Large intestine (tissue), 3 donors: ENCODE data around the gene LMTK2. TPM values are rescaled to one million over a fixed set of nuclear protein-coding genes. Genes with fewer than 3 reads are reported as not detected.
"Not testable (repeated sequence)": the region's sequence is repeated elsewhere in the genome, so short reads cannot be mapped to it uniquely, and the experiment has no call there.

Experiments
- DNase-seq, 2 donors: peaks; one replicate each; pipeline versions ENCODE4 v3.0.0 to v3.0.0-alpha.2; 2013
- H3K27ac ChIP-seq: one replicate; pipeline ENCODE4 v1.5.1; 2013; ENCODE audit warnings: low read length
- H3K27me3 ChIP-seq: 2 replicates; pipeline ENCODE4 v1.6.1; 2013; ENCODE audit warnings: low read length; ENCODE audit not compliant: control insufficient read depth, insufficient read depth
- H3K36me3 ChIP-seq: 2 replicates; pipeline ENCODE4 v1.6.1; 2013; ENCODE audit warnings: low read length; ENCODE audit not compliant: control insufficient read depth, insufficient read depth
- H3K4me1 ChIP-seq: one replicate; pipeline ENCODE4 v1.6.1; 2013; ENCODE audit warnings: low read length; ENCODE audit not compliant: control insufficient read depth, insufficient read depth
- H3K4me3 ChIP-seq: one replicate; pipeline ENCODE4 v1.5.1; 2013; ENCODE audit warnings: low read length
- H3K9me3 ChIP-seq: one replicate; pipeline ENCODE4 v1.6.1; 2013; ENCODE audit warnings: mild to moderate bottlenecking, low read depth, low read length, moderate library complexity; ENCODE audit not compliant: control insufficient read depth
- WGBS: methylation state at CpG from one replicate; pipeline ENCODE4 v1.1.5; 2013; ENCODE audit warnings: low lambda C conversion rate; ENCODE audit not compliant: insufficient coverage; 5-methylcytosine and 5-hydroxymethylcytosine counted together
- polyA plus RNA-seq: library from polyadenylated mRNA; unstranded; fragments of 120-200 nt; gene quantifications from one replicate; pipeline ENCODE4 v1.2.1, GENCODE V29; 2013

Gene LMTK2
- polyA plus RNA-seq, 1 donor = 19.4 TPM

DNA sequence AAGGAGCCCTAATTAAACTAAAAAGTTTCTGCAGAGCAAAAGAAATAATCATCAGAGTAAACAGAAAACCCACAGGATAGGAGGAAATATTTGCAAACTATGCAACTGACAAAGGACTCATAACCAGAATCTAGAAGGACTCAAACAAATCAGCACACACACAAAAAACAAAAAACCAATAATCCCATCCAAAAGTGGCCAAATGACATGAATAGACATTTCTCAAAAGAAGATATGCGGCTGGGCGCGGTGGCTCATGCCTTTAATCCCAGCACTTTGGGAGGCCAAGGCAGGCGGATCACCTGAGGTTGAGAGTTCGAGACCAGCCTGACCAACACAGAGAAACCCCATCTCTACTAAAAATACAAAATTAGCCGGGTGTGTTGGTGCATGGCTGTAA lies 112.7 kb downstream of the LMTK2 start:
- not testable (repeated sequence) for H3K9me3 ChIP-seq, H3K4me1 ChIP-seq, H3K27ac ChIP-seq, H3K27me3 ChIP-seq, H3K4me3 ChIP-seq, DNase-seq
- peaks cover 21% of the 10 kb centered on the region for H3K36me3 ChIP-seq
- WGBS = no CpG with 5 or more reads among the region's 6 CpGs

DNA sequence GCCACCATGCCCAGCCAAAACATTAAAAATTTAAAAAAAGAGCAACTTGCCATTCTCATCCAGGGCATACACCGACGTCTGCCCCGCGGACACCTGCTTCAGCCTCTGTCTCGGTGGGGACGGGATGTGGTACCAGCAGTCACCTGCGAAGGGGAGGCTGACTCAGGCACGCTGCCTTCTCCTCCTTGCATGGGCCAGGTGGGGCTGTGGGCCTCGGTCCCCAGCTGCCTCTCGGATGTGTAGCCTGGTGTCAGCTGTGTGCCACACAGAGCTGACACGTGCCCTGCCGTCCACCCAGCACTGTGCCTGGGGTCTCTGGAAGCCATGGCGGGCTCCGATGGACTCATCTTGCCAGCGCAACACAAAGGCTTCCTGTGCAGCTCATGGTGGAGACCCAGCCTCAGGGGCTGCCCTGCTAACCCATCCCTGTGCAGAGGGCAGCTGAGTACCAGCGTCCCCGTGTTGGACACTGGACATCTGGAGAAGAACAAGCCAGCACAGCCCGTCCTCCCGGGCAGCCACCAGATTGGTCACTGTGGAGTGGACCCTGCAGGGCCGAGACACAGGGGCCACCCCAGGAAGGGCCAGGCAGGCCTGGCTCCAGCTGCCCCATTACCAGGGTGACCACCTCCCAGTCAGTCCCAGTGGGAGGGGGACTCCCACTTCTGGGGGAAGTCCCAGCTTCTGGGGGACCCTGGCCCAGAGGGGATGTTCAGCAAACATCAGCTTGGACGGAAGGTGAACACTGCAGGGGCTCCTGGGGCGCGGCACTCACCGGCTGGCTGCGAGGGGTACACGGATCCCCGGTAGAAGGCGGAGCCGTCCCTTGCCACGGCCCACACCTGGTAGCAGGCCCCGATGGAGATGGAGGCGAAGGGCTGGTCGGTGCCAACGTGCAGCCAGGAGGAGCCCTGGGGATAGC lies 115.2 kb downstream of the LMTK2 start:
- H3K36me3 ChIP-seq = peaks cover 24% of the 10 kb centered on the region
- DNase-seq = no peak
- H3K27me3 ChIP-seq = no peaks in the 10 kb centered on the region
- no peak overlapping the region for H3K4me3 ChIP-seq
- H3K4me1 ChIP-seq = no peaks in the 10 kb centered on the region
- H3K9me3 ChIP-seq = no peaks in the 10 kb centered on the region
- H3K27ac ChIP-seq = no peak overlapping the region
- WGBS = no CpG with 5 or more reads among the region's 34 CpGs

DNA sequence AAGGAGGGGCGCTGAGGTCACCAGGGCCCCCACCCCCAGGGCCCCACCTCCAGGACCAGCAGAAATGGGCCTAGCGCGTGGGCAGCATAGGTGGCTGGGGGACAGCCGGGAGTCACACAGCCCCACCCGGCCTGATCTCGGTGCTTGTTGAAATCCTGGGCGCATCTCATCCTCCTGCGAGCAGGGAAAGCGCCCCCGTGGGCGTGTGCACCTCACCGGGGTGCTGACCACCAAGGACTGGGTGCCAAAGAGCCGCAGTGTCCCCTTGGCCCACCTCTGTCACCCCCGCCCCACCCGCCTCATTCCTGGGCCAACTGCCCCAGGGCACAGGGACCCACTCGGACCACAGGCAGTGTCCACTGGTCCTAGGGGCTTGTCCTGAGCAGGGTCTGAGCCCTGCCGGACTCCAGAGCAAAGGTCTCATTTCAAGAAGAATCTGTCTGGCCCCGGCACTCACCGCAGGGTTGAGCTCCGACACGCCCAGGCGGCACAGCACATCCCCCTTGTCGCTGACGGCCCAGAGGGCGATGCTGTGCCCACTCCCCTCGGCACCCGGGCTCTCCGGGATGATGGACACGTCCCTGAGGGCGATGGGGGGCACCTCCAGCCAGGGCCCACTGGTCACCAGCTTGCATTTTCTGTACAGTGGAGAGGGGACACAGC lies 116.0 kb downstream of the LMTK2 start:
- Histone ChIP-seq H3K4me1 (no peaks in the 10 kb centered on the region), H3K9me3 (no peaks in the 10 kb centered on the region), H3K4me3 (no peak overlapping the region), H3K27ac (no peak overlapping the region), H3K36me3 (peaks cover 22% of the 10 kb centered on the region), H3K27me3 (no peaks in the 10 kb centered on the region)
- DNase-seq = no peak
- WGBS = no CpG with 5 or more reads among the region's 30 CpGs

DNA sequence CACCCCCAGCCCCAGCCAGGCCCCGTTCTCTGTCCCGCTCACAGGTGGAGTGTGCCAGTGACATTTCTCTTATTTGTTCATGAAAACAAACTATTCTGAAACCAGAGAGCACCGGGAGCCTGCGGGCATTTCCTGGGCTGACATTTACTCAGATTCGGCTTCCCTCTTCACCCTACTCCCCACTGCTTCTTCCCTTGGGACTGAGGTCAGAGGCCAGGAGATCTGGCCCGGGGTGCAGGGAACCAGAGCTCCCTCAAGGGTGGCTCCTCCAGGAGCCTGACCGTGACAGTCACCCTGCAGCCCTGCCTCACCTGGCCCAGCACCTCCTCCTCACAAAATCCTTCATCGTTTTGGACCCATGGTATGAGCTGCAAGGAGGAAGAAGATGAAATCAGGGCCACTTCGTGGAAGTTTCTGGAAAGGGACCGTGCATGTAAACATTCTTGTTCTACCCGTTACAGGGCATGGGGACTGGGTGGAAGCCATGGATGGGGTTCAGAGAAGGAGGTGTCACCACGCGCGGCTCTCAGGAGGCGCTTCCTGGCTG lies 116.8 kb downstream of the LMTK2 start:
- Histone ChIP-seq H3K27me3 (no peaks in the 10 kb centered on the region), H3K36me3 (peaks cover 22% of the 10 kb centered on the region), H3K27ac (no peak overlapping the region), H3K4me3 (no peak overlapping the region), H3K4me1 (no peaks in the 10 kb centered on the region), H3K9me3 (no peaks in the 10 kb centered on the region)
- no peak for DNase-seq
- no CpG with 5 or more reads among the region's 15 CpGs for WGBS

DNA sequence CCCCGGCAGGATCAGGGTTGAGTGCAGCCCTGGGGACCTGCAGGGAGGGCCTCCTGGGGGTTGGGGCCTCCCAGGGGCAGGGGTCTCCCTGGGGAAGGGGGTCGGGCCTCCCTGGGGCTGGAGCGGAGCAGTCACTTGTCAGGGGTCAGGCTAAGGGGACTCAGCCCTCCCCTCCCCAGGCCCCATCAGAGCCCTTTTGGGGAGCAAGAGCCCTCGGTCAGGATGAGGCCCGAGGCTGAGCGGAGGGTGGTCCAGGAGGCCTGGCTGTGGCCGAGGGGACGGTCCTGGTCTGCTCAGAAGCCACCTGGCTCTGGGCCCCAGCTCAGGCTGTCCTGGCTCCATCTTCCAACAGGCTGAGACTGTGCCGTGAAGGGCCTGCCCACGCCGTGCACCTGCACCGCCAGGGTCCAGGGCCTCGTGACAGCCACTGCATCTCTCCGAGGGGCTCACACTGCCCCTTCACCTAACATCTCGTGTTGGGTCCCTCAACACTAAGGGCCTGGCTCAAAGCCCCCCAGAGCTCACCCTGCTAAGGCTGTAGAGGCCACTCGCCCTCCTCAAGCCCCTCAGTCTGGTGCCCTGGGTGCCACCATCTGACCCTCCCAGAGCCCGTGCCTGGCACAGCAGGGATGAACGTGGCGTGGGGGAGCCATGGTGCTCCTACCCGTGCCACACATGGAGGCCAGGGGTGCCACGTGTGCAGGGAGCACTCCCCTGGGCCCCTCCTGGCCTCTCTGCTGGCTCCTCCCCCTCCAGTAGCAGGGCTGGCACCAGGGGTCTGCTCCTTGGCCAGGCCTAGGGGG lies 117.4 kb downstream of the LMTK2 start:
- no peak for DNase-seq
- no CpG with 5 or more reads among the region's 21 CpGs for WGBS

DNA sequence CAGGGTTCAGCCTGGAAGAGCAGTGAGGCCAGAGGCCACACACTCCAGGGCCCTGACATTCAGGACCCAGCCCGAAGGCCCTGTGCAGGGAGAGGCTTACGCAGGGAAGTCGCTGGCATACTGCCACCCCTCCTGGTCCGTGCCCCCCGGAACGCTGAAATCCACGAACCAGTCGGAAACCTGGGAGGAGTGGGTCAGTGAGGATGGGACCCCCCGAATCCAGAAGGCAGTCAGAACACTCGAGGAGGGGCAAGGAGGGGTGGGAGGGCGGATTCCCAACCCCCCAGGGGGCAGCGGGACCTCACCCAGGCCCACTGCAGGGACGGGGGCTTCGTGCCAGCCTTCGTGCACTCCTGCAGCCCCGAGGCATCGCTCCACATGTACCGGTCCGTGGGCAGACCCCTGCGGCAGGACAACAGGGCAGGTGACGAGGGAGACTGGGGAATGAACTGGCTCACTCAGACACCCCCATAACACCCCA lies 118.1 kb downstream of the LMTK2 start:
- Histone ChIP-seq H3K4me1 (no peaks in the 10 kb centered on the region), H3K9me3 (no peaks in the 10 kb centered on the region), H3K27ac (no peak overlapping the region), H3K36me3 (peaks cover 22% of the 10 kb centered on the region), H3K27me3 (no peaks in the 10 kb centered on the region), H3K4me3 (no peak overlapping the region)
- no CpG with 5 or more reads among the region's 21 CpGs for WGBS
- no peak for DNase-seq

More for the DNA sequence above, 117.4 kb downstream of the LMTK2 start:
- no peaks in the 10 kb centered on the region for H3K4me1 ChIP-seq
- H3K27me3 ChIP-seq = no peaks in the 10 kb centered on the region
- no peak overlapping the region for H3K4me3 ChIP-seq
- no peaks in the 10 kb centered on the region for H3K9me3 ChIP-seq
- no peak overlapping the region for H3K27ac ChIP-seq
- peaks cover 22% of the 10 kb centered on the region for H3K36me3 ChIP-seq

DNA sequence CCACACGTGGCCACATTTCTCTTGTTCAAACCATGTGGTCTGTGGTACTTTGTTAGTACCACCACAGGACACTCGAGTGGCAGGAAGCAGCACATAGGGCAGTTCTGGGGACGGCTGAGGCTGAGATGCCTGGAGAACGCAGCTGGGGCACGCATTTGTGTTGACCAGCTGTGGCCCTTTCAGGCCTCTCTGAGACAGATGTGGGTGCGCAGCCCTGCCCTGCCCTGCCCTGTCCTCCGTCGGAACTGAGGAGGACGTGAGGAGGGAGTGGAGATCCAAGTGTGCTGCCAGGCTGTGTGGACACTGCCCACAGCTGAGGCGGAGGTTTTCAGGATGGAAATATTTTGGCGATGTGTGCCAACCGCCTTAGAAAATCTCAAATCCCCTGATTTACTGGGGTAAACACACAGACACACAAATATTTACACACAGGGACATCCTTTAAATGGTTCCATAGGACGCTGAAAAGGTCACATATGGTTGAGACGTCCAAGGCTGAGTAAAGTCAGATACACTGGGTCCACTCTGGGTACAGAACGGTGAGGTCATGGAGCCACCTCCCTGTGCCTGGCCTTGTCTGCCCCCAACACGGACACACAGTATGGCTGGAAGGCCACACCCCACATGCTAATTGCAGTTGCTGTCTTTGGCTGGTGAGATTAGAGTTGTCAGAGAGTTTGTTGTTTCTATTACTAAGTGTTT lies 119.4 kb downstream of the LMTK2 start:
- Histone ChIP-seq H3K4me1 (no peaks in the 10 kb centered on the region), H3K9me3 (no peaks in the 10 kb centered on the region), H3K36me3 (peaks cover 25% of the 10 kb centered on the region), H3K27ac (no peak overlapping the region), H3K4me3 (no peak overlapping the region), H3K27me3 (no peaks in the 10 kb centered on the region)
- no CpG with 5 or more reads among the region's 16 CpGs for WGBS
- no peak for DNase-seq

DNA sequence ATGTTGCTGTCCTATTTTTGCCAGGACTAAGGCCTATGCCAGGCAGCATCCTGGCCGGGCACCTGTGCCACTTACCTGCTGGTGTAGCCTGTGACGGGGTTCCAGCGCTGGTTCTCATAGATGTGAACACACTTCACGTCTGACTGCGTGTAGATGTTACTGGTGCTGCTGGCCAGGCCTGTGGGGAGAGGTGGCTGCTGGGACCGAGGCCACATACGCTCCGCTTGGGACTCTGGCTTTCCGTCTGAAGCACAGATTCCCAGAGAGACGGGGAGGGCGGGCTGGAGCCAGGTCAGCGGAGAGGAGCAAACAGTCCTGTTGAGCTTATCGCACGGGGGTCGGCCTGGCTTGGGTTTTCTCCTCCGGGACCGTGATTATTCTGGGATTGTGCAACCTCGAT lies 121.3 kb downstream of the LMTK2 start:
- Histone ChIP-seq H3K36me3 (peaks cover 17% of the 10 kb centered on the region), H3K9me3 (no peaks in the 10 kb centered on the region), H3K27me3 (no peaks in the 10 kb centered on the region), H3K4me1 (no peaks in the 10 kb centered on the region), H3K27ac (no peak overlapping the region), H3K4me3 (no peak overlapping the region)
- DNase-seq = no peak
- WGBS = 100% methylated on average over 2 of the region's 18 CpGs

DNA sequence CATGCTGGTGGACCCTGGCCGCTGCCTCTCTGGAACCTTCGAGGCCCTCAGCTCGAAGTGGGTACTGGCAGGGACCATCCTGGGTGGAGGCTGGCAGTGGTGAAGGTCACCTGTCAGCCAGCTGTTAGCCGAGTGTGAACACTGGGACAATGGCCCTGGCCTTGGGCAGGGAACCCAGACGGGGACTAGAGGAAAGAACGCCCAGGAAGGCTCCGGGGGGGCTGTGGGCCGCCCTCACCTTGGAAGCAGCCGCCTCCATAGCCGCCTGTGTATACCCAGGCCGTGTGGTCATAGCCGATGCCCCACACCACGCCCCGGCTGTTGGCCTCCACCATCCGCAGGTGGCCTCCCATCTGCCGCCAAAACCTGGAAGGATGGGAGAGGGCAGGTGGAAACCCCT lies 122.1 kb downstream of the LMTK2 start:
- H3K27ac ChIP-seq = no peak overlapping the region
- no peak overlapping the region for H3K4me3 ChIP-seq
- no peaks in the 10 kb centered on the region for H3K4me1 ChIP-seq
- no peaks in the 10 kb centered on the region for H3K9me3 ChIP-seq
- DNase-seq = no peak
- H3K27me3 ChIP-seq = no peaks in the 10 kb centered on the region
- peaks cover 18% of the 10 kb centered on the region for H3K36me3 ChIP-seq
- no CpG with 5 or more reads among the region's 16 CpGs for WGBS
